NCI-H2107 (cell line): ENCODE results near the gene ZCCHC12.

ENCODE experiments used
- DNase-seq: peaks from one replicate; lab custom pipeline; 2025; lab: John Stamatoyannopoulos, UW

ZCCHC12 gene

DNA sequence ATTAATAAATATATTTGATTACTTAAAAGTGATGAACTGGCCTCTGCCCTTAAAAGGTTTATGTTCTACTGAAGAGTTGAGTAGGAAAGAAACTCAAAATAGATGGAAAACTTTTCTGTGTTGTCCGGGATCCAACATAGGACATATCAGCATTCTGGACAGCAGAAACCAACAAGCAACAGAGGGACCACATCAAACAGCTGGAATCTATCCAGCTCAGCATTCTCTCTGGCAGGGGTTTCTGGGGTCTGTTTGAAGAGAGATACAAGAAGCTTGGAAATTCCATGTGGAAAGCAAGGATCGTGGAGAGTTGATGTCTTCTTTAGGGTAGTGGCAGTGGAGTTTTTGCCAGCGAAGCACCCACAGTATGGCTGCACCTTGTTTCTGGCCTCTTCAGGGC lies 43.6 kb downstream of the ZCCHC12 start:
- no peak for DNase-seq

GRCh38 chrX:118872102-118872566 lies 48.5 kb downstream of the ZCCHC12 start:
- DNase-seq = no peak
